GM12878 (cell line): Measurements from ENCODE around the gene DUSP12. TPM values are rescaled to one million over a fixed set of nuclear protein-coding genes. Genes with fewer than 3 reads are reported as not detected.

Experiments used
- ATAC-seq: fragments of 200-7000 bp; cut with Tn5 transposase; 3 replicates; pipeline ENCODE4 v1.9.1; 2020; ENCODE audit warnings: mild to moderate bottlenecking, moderate library complexity
- BruUV-seq: library from RNA; stranded (reverse); fragments of 400-500 nt; replicated peaks from 2 replicates; lab custom pipeline; 2021; lab: Mats Ljungman, UMichigan
- CTCF ChIA-PET: fragments of 300-600 bp; sonication (Branson Sonifier 250); formaldehyde crosslinking; extraction: SDS; loops from one replicate; lab custom pipeline; 2021; ENCODE audit warnings: inconsistent platforms; lab: Yijun Ruan, JAX
- POLR2A ChIA-PET: fragments of 350-600 bp; formaldehyde crosslinking; extraction: SDS; loops from one replicate; lab custom pipeline; 2021; ENCODE audit warnings: inconsistent platforms; lab: Charles Lee
- RAD21 ChIA-PET: fragments of 300-600 bp; sonication (Branson Sonifier 250); formaldehyde crosslinking; loops from one replicate; lab custom pipeline; 2023; ENCODE audit warnings: antibody characterized with exemption; ENCODE audit not compliant: unreplicated experiment; lab: Charles Lee
- SMC1A ChIA-PET: fragments of 300-600 bp; sonication (Branson Sonifier 250); formaldehyde crosslinking; loops from one replicate; lab custom pipeline; 2023; ENCODE audit not compliant: unreplicated experiment, uncharacterized antibody; lab: Charles Lee
- DNase-seq: peaks from one replicate; pipeline ENCODE4 v3.0.0-alpha.2; 2011; ENCODE audit warnings: low read depth, low spot score
- FAIRE-seq: peaks from 3 replicates; lab custom pipeline; 2011; peaks lifted over from hg19 to GRCh38; lab: Jason Lieb, UNC
- H2AFZ ChIP-seq: 2 replicates; pipeline ENCODE4 v1.6.0; 2011; ENCODE audit warnings: low read depth, low read length, control low read depth; ENCODE audit not compliant: control insufficient read depth
- H3K27ac ChIP-seq: 2 replicates; pipeline ENCODE4 v1.5.1; 2011; ENCODE audit warnings: control low read depth; ENCODE audit not compliant: control insufficient read depth, insufficient read depth
- H3K27me3 ChIP-seq, 2 experiments: replicated peaks in 1 of 2; 2 replicates each; pipeline versions ENCODE4 v1.6.0 to v1.6.1; 2011; ENCODE audit warnings: low read length in 1 of 2; ENCODE audit not compliant: control insufficient read depth in 2 of 2, insufficient read depth in 2 of 2
- H3K36me3 ChIP-seq, 2 experiments: 2 replicates each; pipeline ENCODE4 v1.5.1; 2011; ENCODE audit warnings: low read length in 1 of 2; ENCODE audit not compliant: control insufficient read depth in 2 of 2, insufficient read depth in 2 of 2
- H3K4me1 ChIP-seq: 2 replicates; pipeline ENCODE4 v1.6.1; 2011; ENCODE audit warnings: mild to moderate bottlenecking, low read length, moderate library complexity, mixed read lengths; ENCODE audit not compliant: control insufficient read depth, insufficient read depth
- H3K4me2 ChIP-seq: 2 replicates; pipeline ENCODE4 v1.6.0; 2011; ENCODE audit warnings: control low read depth; ENCODE audit not compliant: control insufficient read depth, insufficient read depth
- H3K4me3 ChIP-seq: fragments of 200-600 bp; sonication (generic); 2 replicates; pipeline ENCODE4 v1.5.1; 2016
- H3K79me2 ChIP-seq: 2 replicates; pipeline ENCODE4 v1.6.0; 2011; ENCODE audit warnings: low read length; ENCODE audit not compliant: control insufficient read depth, insufficient read depth
- H3K9ac ChIP-seq: 2 replicates; pipeline ENCODE4 v1.8.0; 2011; ENCODE audit warnings: low read length, control low read depth, mixed read lengths; ENCODE audit not compliant: control insufficient read depth, insufficient read depth
- H3K9me3 ChIP-seq: replicated peaks from 3 replicates; pipeline ENCODE4 v1.5.1; 2011; ENCODE audit warnings: mild to moderate bottlenecking, low read length; ENCODE audit not compliant: control insufficient read depth, insufficient read depth
- H4K20me1 ChIP-seq: 2 replicates; pipeline ENCODE4 v1.6.0; 2011; ENCODE audit not compliant: control insufficient read depth, insufficient read depth
- EED ChIP-seq: sonication (generic); IDR thresholded peaks from 2 replicates; pipeline ENCODE4 v1.6.1; 2016; ENCODE audit warnings: antibody characterized with exemption, low read depth
- FOS ChIP-seq: IDR thresholded peaks from 3 replicates; pipeline ENCODE4 v1.6.1; 2011; ENCODE audit warnings: borderline replicate concordance; ENCODE audit not compliant: insufficient read length; ENCODE audit errors: extremely low read depth
- FOXM1 ChIP-seq: IDR thresholded peaks from 2 replicates; pipeline ENCODE4 v1.6.1; 2012; ENCODE audit warnings: low read depth, mild to moderate bottlenecking, inconsistent platforms, low read length, moderate library complexity
- IRF4 ChIP-seq: IDR thresholded peaks from 2 replicates; pipeline ENCODE4 v1.6.1; 2011; ENCODE audit warnings: low read depth, low read length
- POLR2AphosphoS5 ChIP-seq: IDR thresholded peaks from 2 replicates; pipeline ENCODE4 v1.6.1; 2011; ENCODE audit warnings: mild to moderate bottlenecking, low read length, inconsistent platforms
- WGBS: methylation state at CpG from one replicate; pipeline ENCODE4 v1.1.6; 2016; ENCODE audit warnings: low lambda C conversion rate; ENCODE audit not compliant: insufficient replicate concordance, insufficient coverage; ENCODE audit errors: missing lambda C conversion rate; 5-methylcytosine and 5-hydroxymethylcytosine counted together
- in situ Hi-C: fragments of 300-500 bp; cut with MboI; formaldehyde crosslinking; loops from 9 replicates; pipeline ENCODE4 v1.14.3; 2018; ENCODE audit warnings: mixed read lengths
- intact Hi-C: fragments of 100-400 bp; cut with micrococcal nuclease; formaldehyde crosslinking; loops from one replicate; pipeline ENCODE4 v1.14.2; 2022; ENCODE audit not compliant: unreplicated experiment
- polyA plus RNA-seq, 11 experiments: library from polyadenylated mRNA; depleted of rRNA in 4 of 11; unstranded in 6 of 11; stranded (reverse) in 5 of 11; fragments of >200 nt; fragmentation: Nextera tagmentation in 4 of 11; fragmentation: Illumina TruSeq in 1 of 11; extraction: Ambion mirVana in 4 of 11; extraction: Trizol in 1 of 11; gene quantifications; 1 replicate in 1 of 11; 2 replicates in 10 of 11; pipeline versions ENCODE4 v1.2.1 to v1.2.3, GENCODE V29; 2011 to 2016; ENCODE audit warnings: inconsistent platforms in 2 of 11, missing spikeins in 2 of 11, low read depth in 1 of 11
- total RNA-seq, 4 experiments: library from RNA; depleted of rRNA in 3 of 4; stranded (reverse); fragments of >200 nt in 3 of 4; fragmentation: Illumina TruSeq in 1 of 4; extraction: Trizol in 1 of 4; gene quantifications; 2 replicates each; pipeline versions ENCODE4 v1.2.1 to v1.2.3, GENCODE V29; 2013 to 2021
- TF ChIP-seq, protein P1 (sequence below): fragments of 450-650 bp; IDR thresholded peaks from 2 replicates; pipeline ENCODE4 v1.6.1; 2017; ENCODE audit warnings: mild to moderate bottlenecking, moderate library complexity
- TF ChIP-seq, protein P2 (sequence below): IDR thresholded peaks from 2 replicates; pipeline ENCODE4 v1.6.1; 2011; ENCODE audit warnings: low read depth, low read length, improper control_type of control experiment, borderline replicate concordance

The DUSP12 gene
- total and polyA plus RNA-seq, 10 of the 15 experiments (the other 5 are each of a cell fraction or from before 2014, with no cell fraction given) = 7.0 to 51.5 (median 35.4) TPM

DNA sequence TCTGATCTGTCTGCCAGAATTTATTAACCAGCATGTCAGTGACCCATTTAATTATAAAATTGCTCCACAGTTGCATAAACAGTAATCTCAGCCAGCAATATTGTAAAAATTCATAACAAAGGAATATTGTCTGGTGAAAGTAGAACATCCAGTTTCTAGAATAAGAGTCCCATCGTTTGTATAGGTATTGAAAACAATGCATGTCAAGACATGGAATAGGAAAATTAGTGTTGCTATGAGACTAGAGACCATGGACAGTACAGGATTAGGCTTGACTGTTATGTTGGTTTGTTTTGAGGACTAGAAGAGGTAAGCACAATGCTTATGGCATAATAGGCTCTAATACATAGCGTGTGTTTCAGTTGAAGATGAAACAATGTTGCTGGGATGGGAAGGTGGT, 53.6 kb downstream of the DUSP12 start:
- no peaks in the 10 kb centered on the region for H3K27me3 ChIP-seq
- BruUV-seq = no TSS peak
- no peak for DNase-seq
- RAD21 ChIA-PET = no interaction called here
- TF ChIP-seq, protein P1, sequence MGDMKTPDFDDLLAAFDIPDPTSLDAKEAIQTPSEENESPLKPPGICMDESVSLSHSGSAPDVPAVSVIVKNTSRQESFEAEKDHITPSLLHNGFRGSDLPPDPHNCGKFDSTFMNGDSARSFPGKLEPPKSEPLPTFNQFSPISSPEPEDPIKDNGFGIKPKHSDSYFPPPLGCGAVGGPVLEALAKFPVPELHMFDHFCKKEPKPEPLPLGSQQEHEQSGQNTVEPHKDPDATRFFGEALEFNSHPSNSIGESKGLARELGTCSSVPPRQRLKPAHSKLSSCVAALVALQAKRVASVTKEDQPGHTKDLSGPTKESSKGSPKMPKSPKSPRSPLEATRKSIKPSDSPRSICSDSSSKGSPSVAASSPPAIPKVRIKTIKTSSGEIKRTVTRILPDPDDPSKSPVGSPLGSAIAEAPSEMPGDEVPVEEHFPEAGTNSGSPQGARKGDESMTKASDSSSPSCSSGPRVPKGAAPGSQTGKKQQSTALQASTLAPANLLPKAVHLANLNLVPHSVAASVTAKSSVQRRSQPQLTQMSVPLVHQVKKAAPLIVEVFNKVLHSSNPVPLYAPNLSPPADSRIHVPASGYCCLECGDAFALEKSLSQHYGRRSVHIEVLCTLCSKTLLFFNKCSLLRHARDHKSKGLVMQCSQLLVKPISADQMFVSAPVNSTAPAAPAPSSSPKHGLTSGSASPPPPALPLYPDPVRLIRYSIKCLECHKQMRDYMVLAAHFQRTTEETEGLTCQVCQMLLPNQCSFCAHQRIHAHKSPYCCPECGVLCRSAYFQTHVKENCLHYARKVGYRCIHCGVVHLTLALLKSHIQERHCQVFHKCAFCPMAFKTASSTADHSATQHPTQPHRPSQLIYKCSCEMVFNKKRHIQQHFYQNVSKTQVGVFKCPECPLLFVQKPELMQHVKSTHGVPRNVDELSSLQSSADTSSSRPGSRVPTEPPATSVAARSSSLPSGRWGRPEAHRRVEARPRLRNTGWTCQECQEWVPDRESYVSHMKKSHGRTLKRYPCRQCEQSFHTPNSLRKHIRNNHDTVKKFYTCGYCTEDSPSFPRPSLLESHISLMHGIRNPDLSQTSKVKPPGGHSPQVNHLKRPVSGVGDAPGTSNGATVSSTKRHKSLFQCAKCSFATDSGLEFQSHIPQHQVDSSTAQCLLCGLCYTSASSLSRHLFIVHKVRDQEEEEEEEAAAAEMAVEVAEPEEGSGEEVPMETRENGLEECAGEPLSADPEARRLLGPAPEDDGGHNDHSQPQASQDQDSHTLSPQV = no peak
- no peak for TF ChIP-seq POLR2AphosphoS5
- no peak for TF ChIP-seq FOXM1
- TF ChIP-seq, protein P2, sequence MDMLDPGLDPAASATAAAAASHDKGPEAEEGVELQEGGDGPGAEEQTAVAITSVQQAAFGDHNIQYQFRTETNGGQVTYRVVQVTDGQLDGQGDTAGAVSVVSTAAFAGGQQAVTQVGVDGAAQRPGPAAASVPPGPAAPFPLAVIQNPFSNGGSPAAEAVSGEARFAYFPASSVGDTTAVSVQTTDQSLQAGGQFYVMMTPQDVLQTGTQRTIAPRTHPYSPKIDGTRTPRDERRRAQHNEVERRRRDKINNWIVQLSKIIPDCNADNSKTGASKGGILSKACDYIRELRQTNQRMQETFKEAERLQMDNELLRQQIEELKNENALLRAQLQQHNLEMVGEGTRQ = no peak
- TF ChIP-seq FOS = no peak
- TF ChIP-seq IRF4 = no peak
- no peak for TF ChIP-seq EED
- TF ChIP-seq, all 136 proteins: peak for 0
- no peaks in the 10 kb centered on the region for H4K20me1 ChIP-seq
- peaks cover 6 to 10% of the 10 kb centered on the region in 2 experiments; a peak in 3 of 4 replicates for H3K36me3 ChIP-seq
- ATAC-seq (no peak), FAIRE-seq (no peak)
- H3K4me2 ChIP-seq = no peak overlapping the region
- no peaks in the 10 kb centered on the region for H3K79me2 ChIP-seq
- ChIA-PET POLR2A (no interaction called here), CTCF (no interaction called here), SMC1A (interaction anchor here (0.6 to 0.9 kb wide), 3 partner anchors 10 to 482 kb away, joined by 3 to 5 read pairs (median 3); no protein-coding TSS in a partner anchor)
- no peaks in the 10 kb centered on the region for H3K4me1 ChIP-seq
- no peak overlapping the region for H2AFZ ChIP-seq
- H3K9ac ChIP-seq = no peak overlapping the region
- WGBS = 95% methylated on average over 2 of the region's 2 CpGs
- intact Hi-C loops (loop anchor here (10.0 kb wide), 1 partner anchor 472 kb away; no protein-coding TSS in a partner anchor), in situ Hi-C loops (no loop called here)
- no peak overlapping the region for H3K27ac ChIP-seq
- H3K4me3 ChIP-seq = no peak overlapping the region
- no peaks in the 10 kb centered on the region for H3K9me3 ChIP-seq
